Activated CD8-positive, alpha-beta T cell treated with anti-CD3 and anti-CD28 coated beads for 36 hours (primary cell): Measurements from ENCODE around the gene HOXD4. TPM values are rescaled to one million over a fixed set of nuclear protein-coding genes. Genes with fewer than 3 reads are reported as not detected.

Experiments used
- ATAC-seq: fragments of 200-7000 bp; cut with Tn5 transposase; one replicate; pipeline ENCODE4 v1.10.0; 2021; ENCODE audit warnings: mild to moderate bottlenecking, moderate library complexity
- CTCF ChIA-PET: fragments of 350-600 bp; sonication (Branson Sonifier 250); formaldehyde crosslinking; loops from one replicate; lab custom pipeline; 2021; ENCODE audit warnings: antibody characterized with exemption; lab: Charles Lee
- POLR2A ChIA-PET: fragments of 350-600 bp; sonication (Branson Sonifier 250); formaldehyde crosslinking; loops from one replicate; lab custom pipeline; 2021; ENCODE audit warnings: antibody characterized with exemption; lab: Charles Lee
- DNase-seq: peaks from one replicate; pipeline ENCODE4 v3.0.0-alpha.2; 2020
- H3K27ac Mint-ChIP-seq: one replicate; pipeline ENCODE4 v1.8.0; 2021; ENCODE audit warnings: mild to moderate bottlenecking, mixed read lengths
- H3K27me3 Mint-ChIP-seq: one replicate; pipeline ENCODE4 v1.8.0; 2021; ENCODE audit warnings: mixed read lengths
- H3K36me3 Mint-ChIP-seq: one replicate; pipeline ENCODE4 v1.8.0; 2021; ENCODE audit warnings: low read depth, mixed read lengths
- H3K4me1 Mint-ChIP-seq: one replicate; pipeline ENCODE4 v1.8.0; 2021; ENCODE audit warnings: low read depth, mixed read lengths
- H3K4me3 Mint-ChIP-seq: one replicate; pipeline ENCODE4 v1.8.0; 2021; ENCODE audit warnings: mild to moderate bottlenecking, moderate library complexity, mixed read lengths
- H3K9me3 Mint-ChIP-seq: one replicate; pipeline ENCODE4 v1.8.0; 2021; ENCODE audit warnings: mixed read lengths
- CTCF ChIP-seq: fragments of 200-600 bp; IDR thresholded peaks from one replicate; pipeline ENCODE4 v1.8.0; 2022; ENCODE audit warnings: antibody characterized with exemption, mild to moderate bottlenecking
- intact Hi-C: fragments of 100-400 bp; cut with micrococcal nuclease; formaldehyde crosslinking; loops from one replicate; pipeline ENCODE4 v1.10.0; 2022
- total RNA-seq, 2 experiments: library from RNA; stranded (reverse); gene quantifications; one replicate each; pipeline ENCODE4 v1.2.3, GENCODE V29; 2021

HOXD4 gene
- total RNA-seq, 2 experiments from 2014 or later, result not detected

GRCh38 chr2:176128172-176128981 is 23.0 kb upstream of the HOXD4 start:
- ATAC-seq (no peak), DNase-seq (no peak)
- Mint-ChIP-seq H3K9me3 (no peaks in the 10 kb centered on the region), H3K36me3 (no peaks in the 10 kb centered on the region), H3K4me1 (peaks cover 28% of the 10 kb centered on the region), H3K27ac (peak overlapping the region; percentile 57), H3K27me3 (peaks cover 79% of the 10 kb centered on the region), H3K4me3 (peak overlapping the region; percentile 15)
- intact Hi-C loops, result loop anchor here (5.0 kb wide), 2 partner anchors 524 to 1019 kb away; no protein-coding TSS in a partner anchor
- CTCF ChIA-PET, result interaction anchor here (0.6 to 9.8 kb wide), 16 partner anchors 9 to 1033 kb away, joined by 3 to 95 read pairs (median 15); partner anchors contain the start of genes HOXD10 and HOXD4
- POLR2A ChIA-PET, result interaction anchor here (0.5 to 0.6 kb wide), 3 partner anchors 13 to 860 kb away, joined by 3 read pairs; no protein-coding TSS in a partner anchor
- TF ChIP-seq CTCF, result no peak

DNA sequence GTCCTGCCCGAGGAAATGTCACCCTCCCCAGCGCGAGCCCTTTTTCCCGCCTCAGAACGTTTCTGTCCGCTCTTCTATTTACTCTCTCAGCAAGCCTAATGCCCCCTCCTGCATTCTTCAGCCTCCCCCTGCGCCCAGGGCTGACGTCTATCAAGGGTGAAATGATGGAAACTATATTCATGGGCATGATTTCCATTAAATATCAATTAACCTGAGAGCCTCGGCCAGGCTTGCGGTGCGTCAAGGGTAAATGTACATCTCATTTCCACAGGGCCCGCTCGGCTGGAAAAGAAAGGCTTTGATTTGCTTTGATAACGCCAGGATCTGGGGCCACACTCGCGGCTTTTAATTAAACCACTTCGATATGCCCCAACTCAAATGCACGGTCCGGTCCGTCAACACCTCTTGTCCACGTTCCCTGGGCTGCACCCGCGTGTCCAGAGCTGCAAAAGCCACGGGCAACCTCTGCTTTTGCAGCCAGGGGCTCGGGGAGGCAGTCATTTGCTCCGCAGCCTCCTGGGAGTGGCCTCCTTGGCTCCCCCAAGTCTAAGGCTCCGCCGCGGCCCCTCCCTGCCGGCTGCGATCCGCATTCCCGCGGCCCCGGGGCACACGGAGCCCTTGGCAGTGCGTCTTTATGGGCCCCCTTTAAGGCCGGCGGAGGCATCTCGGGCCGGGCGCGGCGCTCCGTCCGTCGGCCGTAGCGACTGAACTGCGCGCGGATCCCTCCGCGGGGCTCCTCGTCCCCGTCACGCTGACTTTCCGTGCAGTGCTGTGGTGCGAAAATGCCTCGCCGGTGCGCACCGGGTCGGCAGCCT is 22.2 kb upstream of the HOXD4 start, which contains the start of gene HOXD8:
HOXD8 (plus strand) TSS at position 724 of the 815 bp plus-strand sequence. CDS start 662 bp downstream, outside the sequence.
- no peaks in the 10 kb centered on the region for H3K36me3 Mint-ChIP-seq
- no peak for TF ChIP-seq CTCF
- peaks cover 25% of the 10 kb centered on the region for H3K4me1 Mint-ChIP-seq
- ATAC-seq (no peak), DNase-seq (no peak)
- intact Hi-C loops, result loop anchor here (5.0 kb wide), 2 partner anchors 523 to 1018 kb away; no protein-coding TSS in a partner anchor
- H3K4me3 Mint-ChIP-seq, result peak within 1 kb of the TSS; percentile 35
- H3K27ac Mint-ChIP-seq, result no peak within 1 kb of the TSS
- H3K9me3 Mint-ChIP-seq, result no peaks in the 10 kb centered on the region
- POLR2A ChIA-PET, result interaction anchor here (0.5 kb wide), 1 partner anchor 14 kb away, joined by 3 read pairs; no protein-coding TSS in a partner anchor
- peaks cover 79% of the 10 kb centered on the region for H3K27me3 Mint-ChIP-seq
- CTCF ChIA-PET, result interaction anchor here (1.4 to 9.8 kb wide), 7 partner anchors 11 to 1020 kb away, joined by 4 to 95 read pairs (median 38); no protein-coding TSS in a partner anchor

DNA sequence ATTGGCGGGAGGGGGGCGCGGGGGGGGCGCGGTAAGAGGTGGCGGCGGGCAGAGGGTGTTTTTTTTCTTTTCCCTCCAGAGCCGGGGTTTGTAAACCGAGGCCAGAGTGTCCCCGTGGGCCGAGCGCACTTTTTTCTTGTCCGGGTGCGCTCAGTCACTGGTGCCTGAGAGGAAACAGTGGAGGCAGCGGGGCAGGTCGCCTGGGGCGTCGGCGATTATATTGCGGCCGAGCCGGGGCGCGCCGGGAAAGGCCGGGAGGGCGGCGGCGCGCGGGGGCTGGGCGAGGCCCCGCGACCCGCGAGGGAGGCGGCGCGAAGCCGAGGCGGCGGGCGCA is 21.6 kb upstream of the HOXD4 start:
- no peak for TF ChIP-seq CTCF
- CTCF ChIA-PET, result interaction anchor here (1.0 to 9.8 kb wide), 4 partner anchors 10 to 523 kb away, joined by 3 to 95 read pairs (median 21); no protein-coding TSS in a partner anchor
- intact Hi-C loops, result loop anchor here (5.0 kb wide), 4 partner anchors 43 to 1018 kb away; no protein-coding TSS in a partner anchor
- H3K27me3 Mint-ChIP-seq, result peaks cover 78% of the 10 kb centered on the region
- no peak overlapping the region for H3K27ac Mint-ChIP-seq
- H3K4me1 Mint-ChIP-seq, result peaks cover 25% of the 10 kb centered on the region
- no peaks in the 10 kb centered on the region for H3K9me3 Mint-ChIP-seq
- POLR2A ChIA-PET, result no interaction called here
- H3K36me3 Mint-ChIP-seq, result no peaks in the 10 kb centered on the region
- ATAC-seq (no peak), DNase-seq (no peak)
- H3K4me3 Mint-ChIP-seq, result no peak overlapping the region

GRCh38 chr2:176130147-176130956 is 21.0 kb upstream of the HOXD4 start:
- no peak overlapping the region for H3K27ac Mint-ChIP-seq
- intact Hi-C loops, result loop anchor here (5.0 kb wide), 2 partner anchors 42 to 507 kb away; no protein-coding TSS in a partner anchor
- peaks cover 25% of the 10 kb centered on the region for H3K4me1 Mint-ChIP-seq
- DNase-seq, result peak; percentile 43
- peak; percentile 58 for ATAC-seq
- H3K27me3 Mint-ChIP-seq, result peaks cover 78% of the 10 kb centered on the region
- ChIA-PET POLR2A (interaction anchor here (0.6 kb wide), 1 partner anchor 1018 kb away, joined by 3 read pairs; no protein-coding TSS in a partner anchor), CTCF (interaction anchor here (1.0 to 9.8 kb wide), 7 partner anchors 10 to 523 kb away, joined by 3 to 95 read pairs (median 4); no protein-coding TSS in a partner anchor)
- no peaks in the 10 kb centered on the region for H3K36me3 Mint-ChIP-seq
- TF ChIP-seq CTCF, result no peak
- H3K4me3 Mint-ChIP-seq, result peak overlapping the region; percentile 35
- no peaks in the 10 kb centered on the region for H3K9me3 Mint-ChIP-seq
